GM12864 (cell line): ENCODE measurements around the gene CLDN14.

ENCODE experiments used
- DNase-seq: peaks from one replicate; pipeline ENCODE4 v3.0.0-alpha.2; 2011; ENCODE audit warnings: low read depth
- H3K4me3 ChIP-seq: 2 replicates; pipeline ENCODE4 v1.5.1; 2011; ENCODE audit warnings: mild to moderate bottlenecking, low read depth, low read length, control low read depth
- TF ChIP-seq, protein P1 (sequence below): IDR thresholded peaks from 2 replicates; pipeline ENCODE4 v1.5.1; 2011; ENCODE audit warnings: low read depth, mild to moderate bottlenecking, moderate library complexity, low read length, control low read depth, inconsistent platforms; ENCODE audit errors: missing control alignments

Gene CLDN14

DNA sequence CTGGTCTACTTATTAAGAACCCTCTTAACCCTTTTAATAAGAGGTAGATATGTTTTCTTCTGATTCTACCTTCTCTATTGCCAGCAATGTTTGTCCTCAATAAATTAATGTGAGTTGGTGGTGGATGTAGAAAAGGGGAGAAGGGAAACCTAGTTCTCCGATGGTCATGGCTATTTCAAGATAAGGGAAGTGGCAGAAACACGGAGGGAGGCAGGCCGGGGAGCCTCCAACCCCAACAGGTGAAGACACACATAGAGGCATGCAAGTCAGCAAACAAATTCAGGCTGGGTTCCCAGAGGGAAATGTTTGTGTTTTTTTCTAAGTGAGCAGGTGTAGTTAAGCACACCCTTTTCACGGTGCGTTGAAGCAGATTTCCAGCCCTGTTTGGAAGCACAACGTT, 31.0 kb upstream of the CLDN14 start:
- no peak for DNase-seq
- TF ChIP-seq, protein P1, sequence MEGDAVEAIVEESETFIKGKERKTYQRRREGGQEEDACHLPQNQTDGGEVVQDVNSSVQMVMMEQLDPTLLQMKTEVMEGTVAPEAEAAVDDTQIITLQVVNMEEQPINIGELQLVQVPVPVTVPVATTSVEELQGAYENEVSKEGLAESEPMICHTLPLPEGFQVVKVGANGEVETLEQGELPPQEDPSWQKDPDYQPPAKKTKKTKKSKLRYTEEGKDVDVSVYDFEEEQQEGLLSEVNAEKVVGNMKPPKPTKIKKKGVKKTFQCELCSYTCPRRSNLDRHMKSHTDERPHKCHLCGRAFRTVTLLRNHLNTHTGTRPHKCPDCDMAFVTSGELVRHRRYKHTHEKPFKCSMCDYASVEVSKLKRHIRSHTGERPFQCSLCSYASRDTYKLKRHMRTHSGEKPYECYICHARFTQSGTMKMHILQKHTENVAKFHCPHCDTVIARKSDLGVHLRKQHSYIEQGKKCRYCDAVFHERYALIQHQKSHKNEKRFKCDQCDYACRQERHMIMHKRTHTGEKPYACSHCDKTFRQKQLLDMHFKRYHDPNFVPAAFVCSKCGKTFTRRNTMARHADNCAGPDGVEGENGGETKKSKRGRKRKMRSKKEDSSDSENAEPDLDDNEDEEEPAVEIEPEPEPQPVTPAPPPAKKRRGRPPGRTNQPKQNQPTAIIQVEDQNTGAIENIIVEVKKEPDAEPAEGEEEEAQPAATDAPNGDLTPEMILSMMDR = no peak

DNA sequence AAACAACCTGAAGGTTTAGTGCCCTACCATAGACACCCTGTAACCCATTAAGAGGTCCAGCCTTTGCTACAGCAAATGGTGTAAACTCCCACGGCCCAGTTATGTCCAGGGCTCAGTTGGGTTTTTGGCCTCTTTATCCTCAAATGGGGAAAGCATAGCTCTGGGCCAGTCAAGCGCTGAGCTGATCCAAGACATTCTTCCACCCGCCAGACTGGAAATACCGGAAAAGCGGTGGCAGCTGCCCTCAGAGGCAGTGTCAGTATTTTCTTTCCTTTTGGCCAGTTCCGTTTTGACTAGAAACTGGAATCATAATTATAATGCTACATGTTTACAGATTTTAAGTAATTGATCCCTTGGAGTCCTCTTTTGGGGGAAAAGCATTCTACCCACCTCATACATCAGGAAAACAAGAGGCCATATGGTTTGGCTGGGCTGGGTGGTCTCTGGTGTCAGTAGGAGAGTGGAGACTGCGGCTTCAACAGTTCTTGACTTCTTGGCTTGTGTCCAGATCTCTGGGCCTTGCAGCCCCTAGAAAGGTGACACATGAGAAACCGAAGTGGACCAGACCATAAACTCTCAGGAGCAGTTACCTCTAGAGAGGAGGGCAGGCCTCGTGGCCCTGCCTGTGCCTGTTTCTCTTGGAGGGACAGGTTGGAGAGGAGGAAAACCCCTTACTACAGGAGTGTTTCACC, 30.2 kb upstream of the CLDN14 start:
- no peak for DNase-seq
- TF ChIP-seq, protein P1 = no peak
- no peak overlapping the region for H3K4me3 ChIP-seq

More for the DNA sequence above, 31.0 kb upstream of the CLDN14 start:
- no peak overlapping the region for H3K4me3 ChIP-seq

DNA sequence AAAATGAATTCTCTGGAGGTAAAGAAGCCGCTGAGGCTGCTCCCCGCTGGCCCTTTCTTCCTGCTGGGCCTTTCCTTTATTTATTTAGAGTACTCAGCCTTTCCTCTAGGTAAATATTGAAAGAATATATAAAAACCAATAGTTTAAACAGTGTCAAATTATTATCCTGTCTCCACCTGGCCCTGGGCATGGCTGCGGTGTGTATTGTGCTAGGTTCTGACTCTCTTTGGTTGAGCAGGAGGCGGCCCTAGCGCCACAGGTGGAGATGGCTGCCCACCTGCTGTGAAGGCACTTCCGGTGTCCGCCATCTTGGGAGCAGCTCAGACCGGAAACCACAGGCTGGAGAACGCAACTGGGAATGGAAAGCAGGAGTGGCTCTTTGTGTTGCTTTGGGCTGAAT, 29.0 kb upstream of the CLDN14 start:
- H3K4me3 ChIP-seq = no peak overlapping the region
- TF ChIP-seq, protein P1 = no peak
- DNase-seq = no peak

DNA sequence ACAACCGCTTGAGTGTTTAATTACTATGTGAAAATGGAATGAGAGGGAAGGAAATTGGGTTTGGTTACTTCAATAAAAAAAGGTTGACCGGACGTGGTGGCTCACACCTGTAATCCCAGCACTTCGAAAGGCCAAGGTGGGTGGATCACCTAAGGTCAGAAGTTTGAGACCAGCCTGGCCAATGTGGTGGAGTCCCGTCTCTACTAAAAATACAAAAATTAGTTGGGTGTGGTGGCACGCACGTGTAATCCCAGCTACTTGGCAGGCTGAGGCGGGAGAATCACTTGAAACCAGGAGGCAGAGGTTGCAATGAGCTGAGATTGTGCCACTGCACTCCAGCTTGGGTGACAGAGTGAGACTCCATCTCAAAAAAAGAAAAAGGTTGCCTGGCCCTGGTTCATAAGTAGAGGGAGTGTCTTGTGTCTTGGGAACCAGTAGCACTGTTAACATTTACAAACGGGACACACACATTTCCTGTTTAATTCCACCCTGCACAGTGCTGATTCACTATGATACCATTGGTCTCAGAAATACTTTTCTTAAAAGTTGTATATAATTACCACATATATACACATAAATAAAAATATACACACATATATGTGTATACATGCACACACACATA, 27.6 kb upstream of the CLDN14 start:
- no peak overlapping the region for H3K4me3 ChIP-seq
- no peak for DNase-seq

DNA sequence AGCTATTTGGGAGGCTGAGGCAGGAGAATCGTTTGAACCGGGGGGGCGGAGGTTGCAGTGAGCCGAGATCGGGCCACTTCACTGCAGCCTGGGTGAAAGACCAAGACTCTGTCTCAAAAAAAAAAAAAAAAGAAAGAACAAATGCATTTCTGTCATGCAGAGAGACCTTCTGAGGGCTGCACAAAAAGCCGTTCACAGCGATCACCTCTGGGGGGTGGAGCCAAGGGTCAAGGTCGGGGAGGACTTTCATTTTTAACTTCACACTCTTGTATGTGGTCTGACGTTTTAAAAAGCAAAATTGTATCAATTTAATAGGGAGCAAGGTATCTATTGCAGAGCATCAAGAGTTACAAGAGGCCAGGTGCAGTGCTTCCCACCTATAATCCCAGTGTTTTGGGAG, 26.6 kb upstream of the CLDN14 start:
- TF ChIP-seq, protein P1 = no peak
- no peak for DNase-seq
- no peak overlapping the region for H3K4me3 ChIP-seq

More for the DNA sequence above, 27.6 kb upstream of the CLDN14 start:
- TF ChIP-seq, protein P1 = no peak

DNA sequence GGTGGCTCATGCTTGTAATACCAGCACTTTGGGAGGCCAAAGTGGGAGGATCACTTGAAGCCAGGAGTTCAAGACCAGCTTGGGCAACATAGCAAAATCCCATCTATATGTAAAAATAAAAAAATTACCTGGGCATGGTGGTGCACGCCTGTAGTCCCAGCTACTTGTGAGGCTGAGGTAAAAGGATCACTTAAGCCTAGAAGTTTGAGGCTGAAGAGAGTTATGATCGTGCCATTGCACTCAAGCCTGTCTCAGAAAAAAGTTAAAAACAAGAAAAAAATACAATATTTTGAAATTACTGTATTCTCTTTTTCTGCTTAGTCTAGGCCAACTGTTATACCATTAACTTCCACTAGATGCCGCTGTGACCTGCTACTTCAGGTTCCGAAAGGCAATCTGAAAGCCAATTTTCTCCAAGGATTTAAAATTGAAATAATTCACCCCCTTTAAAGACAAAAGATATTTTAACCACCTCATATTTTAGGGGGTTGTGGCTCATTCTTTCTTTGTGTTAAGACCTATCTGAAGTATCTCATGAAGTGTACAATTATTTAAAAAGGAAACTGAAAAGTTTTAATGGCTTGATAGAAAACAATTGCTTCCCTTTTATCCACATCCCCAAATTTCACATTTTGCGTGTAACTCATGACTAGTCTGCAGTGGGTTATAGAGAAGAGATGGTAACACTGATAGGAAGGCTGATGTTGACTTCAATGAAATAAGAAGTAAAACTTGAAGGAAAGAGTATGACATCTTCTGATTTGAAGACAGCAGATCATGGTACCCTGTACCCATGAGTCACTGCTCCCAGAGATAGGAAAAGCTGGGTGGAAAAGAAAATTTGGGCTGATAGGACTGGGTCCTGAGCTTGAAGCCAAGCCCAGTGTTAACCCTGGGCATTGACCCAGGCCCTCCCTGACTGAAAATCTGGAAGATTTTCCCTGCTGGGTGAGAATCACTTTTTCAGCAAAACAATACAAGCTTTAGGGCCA, 24.4 kb upstream of the CLDN14 start:
- H3K4me3 ChIP-seq = no peak overlapping the region
- no peak for DNase-seq
- TF ChIP-seq, protein P1 = peak; percentile 78
